ENCODE results near the gene SESN3.

SESN3 gene

DNA sequence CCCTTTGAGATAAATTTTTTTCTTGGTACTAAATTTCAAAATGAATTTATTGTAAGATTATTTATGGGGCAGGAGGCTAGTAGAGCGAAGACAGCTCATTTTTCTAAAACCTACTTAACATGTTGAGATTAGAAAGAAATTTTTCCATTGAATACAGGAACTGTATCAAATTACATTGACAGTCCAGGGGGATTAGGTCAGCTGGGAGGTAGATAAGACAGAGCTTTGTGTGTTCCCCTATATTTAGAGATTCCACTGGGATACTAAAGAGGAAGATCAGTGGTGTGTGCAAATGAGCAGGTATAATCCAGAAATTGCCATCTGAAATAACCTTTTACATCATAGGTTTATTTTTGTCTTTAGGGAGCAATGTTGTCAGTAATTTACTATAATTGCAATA is 109.3 kb downstream of the SESN3 start:
- DNase-seq (ENCODE audit: low read depth) = no peak

DNA sequence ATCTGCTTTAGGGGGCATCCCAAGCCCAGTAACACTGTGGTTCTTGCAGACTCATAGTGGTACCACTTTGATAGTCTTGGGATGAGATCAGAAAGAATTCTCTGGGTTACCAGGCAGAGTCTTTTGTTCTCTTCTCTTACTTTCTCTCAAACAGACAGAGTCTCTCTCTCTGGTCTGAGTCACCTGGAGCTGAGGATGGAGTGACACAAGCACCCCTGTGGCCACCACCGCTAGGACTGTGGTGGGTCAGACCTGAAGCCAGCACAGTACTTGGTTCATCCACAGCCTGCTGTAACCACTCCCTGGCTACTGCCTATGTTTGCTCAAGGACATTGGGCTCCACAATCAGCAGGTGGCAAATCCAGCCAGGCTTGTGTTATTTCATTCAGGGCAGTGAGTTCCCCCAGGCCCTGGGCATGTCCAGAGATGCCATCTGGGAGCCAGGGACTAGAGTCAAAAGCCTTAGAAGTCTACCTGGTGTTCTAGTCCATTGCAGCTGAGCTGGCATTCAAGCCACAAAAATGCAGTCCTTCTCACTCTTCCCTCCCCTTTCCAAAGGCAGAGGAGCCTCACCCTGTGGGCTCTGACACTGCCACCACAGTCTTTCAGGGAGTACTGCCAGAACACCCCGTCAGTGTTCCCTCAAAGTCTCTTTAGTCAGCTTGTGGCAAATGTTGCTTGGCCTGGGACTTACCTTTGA is 111.5 kb downstream of the SESN3 start:
- DNase-seq (ENCODE audit: low read depth) = no peak

DNA sequence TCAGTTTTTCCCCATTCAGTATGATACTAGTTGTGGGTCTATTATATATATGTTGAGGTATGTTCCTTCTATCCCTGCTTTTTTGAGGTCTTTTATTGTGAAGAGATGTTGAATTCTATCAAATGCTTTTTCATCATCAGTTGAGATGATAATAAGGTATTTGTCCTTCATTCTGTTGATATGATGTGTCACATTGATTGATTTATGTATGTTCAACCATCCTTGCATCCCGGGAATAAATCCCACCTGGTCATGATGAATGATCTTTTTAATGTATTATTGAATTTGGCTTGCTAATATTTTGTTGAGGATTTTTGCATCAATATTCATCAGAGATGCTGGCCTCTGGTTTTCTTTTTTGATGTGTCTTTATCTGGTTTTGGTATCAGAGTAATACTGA is 115.4 kb downstream of the SESN3 start:
- no peak for DNase-seq (ENCODE audit: low read depth)

Measured in stimulated activated CD8-positive, alpha-beta memory T cell treated with anti-CD3 and anti-CD28 coated beads, Interleukin-12 subunit alpha, Interleukin-12 subunit beta, amount 100 ng/mL, for 4 hours (primary cell).